ENCODE measurements around the gene RHEB. TPM values are rescaled to one million over a fixed set of nuclear protein-coding genes. Genes with fewer than 3 reads are reported as not detected.

Gene RHEB
- total RNA-seq, 4 donors from 2014 or later = 41.2 to 64.4 (median 53.5) TPM

GRCh38 chr7:151428378-151429236 lies 91.1 kb downstream of the RHEB start:
- TF ChIP-seq CTCF (IDR thresholded peaks at IDR 0.05) (no peak), POLR2A (IDR thresholded peaks at IDR 0.05) (no peak)
- WGBS, 2 donors = 61 to 62% methylated on average over 13 of the region's 13 CpGs
- no peak for DNase-seq (ENCODE audit: low spot score in 2 of 2)
- intact Hi-C loops (cut with DNase I; ENCODE audit: low total_unique reads) = no loop called here
- no peak overlapping the region for H3K4me3 ChIP-seq (ENCODE audit: low read depth, poor library complexity, severe bottlenecking)

- no peak for DNase-seq (ENCODE audit: low spot score in 2 of 2)
- no peak overlapping the region for H3K4me3 ChIP-seq (ENCODE audit: low read depth, poor library complexity, severe bottlenecking)
- 75 to 76% methylated on average over 10 of the region's 10 CpGs for WGBS, 2 donors
- TF ChIP-seq CTCF (IDR thresholded peaks at IDR 0.05) = no peak
- no peak for TF ChIP-seq POLR2A (IDR thresholded peaks at IDR 0.05)
- intact Hi-C loops (cut with DNase I; ENCODE audit: low total_unique reads) = no loop called here
Observed at GRCh38 chr7:151427705-151428377, 91.9 kb downstream of the RHEB start.

- TF ChIP-seq POLR2A (IDR thresholded peaks at IDR 0.05) (no peak), CTCF (IDR thresholded peaks at IDR 0.05) (no peak)
- WGBS, 2 donors = 74 to 84% methylated on average over 20 to 23 of the region's 23 CpGs
- DNase-seq (ENCODE audit: low spot score in 2 of 2) = no peak
Observed at GRCh38 chr7:151426904-151427704, 92.6 kb downstream of the RHEB start.

GRCh38 chr7:151426441-151426903 lies 93.2 kb downstream of the RHEB start:
- H3K4me3 ChIP-seq (ENCODE audit: low read depth, poor library complexity, severe bottlenecking) = no peak overlapping the region
- intact Hi-C loops (cut with DNase I; ENCODE audit: low total_unique reads) = no loop called here
- 23 to 34% methylated on average over 14 of the region's 14 CpGs for WGBS, 2 donors
- TF ChIP-seq CTCF (IDR thresholded peaks at IDR 0.05) (no peak), POLR2A (IDR thresholded peaks at IDR 0.05) (no peak)
- peak; percentile 32 to 92 for DNase-seq (ENCODE audit: low spot score in 2 of 2)

More at GRCh38 chr7:151426904-151427704, 92.6 kb downstream of the RHEB start:
- H3K4me3 ChIP-seq (ENCODE audit: low read depth, poor library complexity, severe bottlenecking) = no peak overlapping the region
- intact Hi-C loops (cut with DNase I; ENCODE audit: low total_unique reads) = no loop called here

GRCh38 chr7:151425670-151426440 lies 93.8 kb downstream of the RHEB start:
- DNase-seq (ENCODE audit: low spot score in 2 of 2) = no peak
- no peak for TF ChIP-seq CTCF (IDR thresholded peaks at IDR 0.05)
- TF ChIP-seq POLR2A (IDR thresholded peaks at IDR 0.05) = no peak
- H3K4me3 ChIP-seq (ENCODE audit: low read depth, poor library complexity, severe bottlenecking) = no peak overlapping the region
- intact Hi-C loops (cut with DNase I; ENCODE audit: low total_unique reads) = no loop called here
- WGBS, 2 donors = 71 to 75% methylated on average over 7 of the region's 7 CpGs
